GM18951 (cell line): Measurements from ENCODE around the gene SOD1.
"Not testable (repeated sequence)": the region's sequence is repeated elsewhere in the genome, so short reads cannot be mapped to it uniquely, and the experiment has no call there.

Source experiments
- POLR2A ChIP-seq: IDR thresholded peaks from 4 replicates; pipeline ENCODE4 v1.6.1; 2011; ENCODE audit warnings: mild to moderate bottlenecking; ENCODE audit not compliant: insufficient read length, insufficient read depth; ENCODE audit errors: extremely low read depth
- in situ Hi-C: fragments of 300-500 bp; cut with MboI; formaldehyde crosslinking; loops from one replicate; pipeline ENCODE4 v1.12.0; 2022; ENCODE audit warnings: low sequenced_read_pairs, mixed read lengths, inconsistent platforms; ENCODE audit not compliant: unreplicated experiment

SOD1 gene

GRCh38 chr21:31659536-31660258 lies at the start of gene SOD1:
Gene SOD1, plus strand, starts transcription at chr21:31659693. Its CDS starts 77 bp downstream, at chr21:31659770.
- TF ChIP-seq POLR2A: peak; percentile 99
- in situ Hi-C loops: no loop called here

- in situ Hi-C loops: no loop called here
- no peak for TF ChIP-seq POLR2A
Measured at GRCh38 chr21:31611445-31611844, 48.0 kb upstream of the SOD1 start.

DNA sequence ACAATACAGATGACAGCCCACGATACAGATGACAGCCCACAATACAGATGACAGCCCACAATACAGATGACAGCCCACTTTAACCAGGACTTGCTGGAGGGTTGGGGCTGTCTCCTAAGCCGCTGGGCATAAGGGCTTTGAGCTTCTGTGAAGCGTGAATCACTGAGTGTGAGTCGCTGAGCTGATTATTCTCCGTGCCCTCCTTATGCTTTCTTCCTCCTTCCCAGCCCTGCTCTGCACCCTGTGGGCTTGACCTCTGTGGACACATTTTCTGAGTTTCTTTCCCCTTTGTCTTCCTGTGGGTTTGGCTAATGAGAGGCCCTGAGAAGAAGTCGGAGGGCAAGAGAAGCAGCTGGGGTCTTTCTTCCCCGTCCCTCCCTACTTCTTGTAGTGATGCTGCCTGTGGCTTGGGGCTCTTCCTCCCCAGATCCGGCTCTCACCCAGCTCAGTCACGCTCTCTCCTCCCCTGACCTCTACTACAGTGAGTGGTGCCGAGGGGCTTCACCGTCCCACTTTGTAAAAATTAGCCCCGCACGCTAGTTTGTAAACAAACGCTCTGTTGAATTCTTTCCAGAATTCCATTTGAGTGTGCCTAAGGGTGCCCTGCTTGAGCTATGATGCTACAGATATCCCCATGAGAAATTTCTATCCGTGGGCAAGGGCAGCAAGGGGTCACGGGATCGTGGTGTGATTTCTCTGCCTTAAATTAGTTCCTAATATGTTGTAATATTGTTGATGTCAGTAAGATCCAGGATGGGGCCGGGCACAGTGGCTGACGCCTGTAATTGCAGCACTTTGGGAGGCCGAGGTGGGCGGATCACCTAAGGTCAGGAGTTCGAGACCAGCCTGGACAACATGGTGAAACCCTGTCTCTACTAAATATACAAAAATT lies 46.4 kb upstream of the SOD1 start:
- in situ Hi-C loops: no loop called here
- TF ChIP-seq POLR2A: no peak

GRCh38 chr21:31614705-31615104 lies 44.8 kb upstream of the SOD1 start:
- no peak for TF ChIP-seq POLR2A
- in situ Hi-C loops: no loop called here

DNA sequence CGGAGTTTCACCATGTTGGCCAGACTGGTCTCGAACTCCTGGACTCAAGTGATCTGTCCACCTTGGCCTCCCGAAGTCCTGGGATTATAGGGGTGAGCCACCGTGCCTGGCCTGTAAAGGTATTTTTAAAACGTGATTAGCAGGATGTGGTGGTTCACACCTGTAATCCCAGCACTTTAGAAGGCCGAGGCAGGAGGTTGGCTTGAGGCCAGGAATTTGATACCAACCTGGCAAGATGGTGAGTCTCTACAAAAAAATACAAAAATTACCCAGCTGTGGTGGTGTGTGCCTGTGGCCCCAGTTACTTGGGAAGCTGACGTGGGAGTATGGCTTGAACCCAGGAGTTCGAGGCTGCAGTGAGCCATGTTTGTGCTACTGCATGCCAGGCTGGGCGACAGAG lies 43.3 kb upstream of the SOD1 start:
- TF ChIP-seq POLR2A: no peak
- in situ Hi-C loops: no loop called here

GRCh38 chr21:31618696-31619430 lies 40.6 kb upstream of the SOD1 start:
- in situ Hi-C loops: no loop called here
- TF ChIP-seq POLR2A: no peak

DNA sequence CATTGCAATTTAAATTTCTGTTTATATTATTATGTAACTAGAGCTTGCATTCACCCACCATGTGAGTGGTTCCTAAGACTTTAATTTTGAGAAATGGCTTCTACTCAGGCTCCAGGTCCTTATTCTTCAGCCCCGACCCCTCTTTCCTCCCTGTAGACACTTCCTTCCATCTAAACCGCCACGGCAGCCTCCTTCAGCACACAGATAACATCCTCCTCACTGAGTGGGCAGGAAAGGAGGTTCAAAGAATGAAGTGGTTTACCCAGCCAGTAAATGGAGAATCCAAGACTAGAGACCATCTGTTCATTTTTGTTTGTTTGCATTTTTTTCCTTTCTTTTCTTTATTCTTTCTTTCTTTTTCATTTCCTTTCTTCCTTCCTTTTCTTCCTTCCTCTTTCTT lies 37.1 kb upstream of the SOD1 start:
- in situ Hi-C loops: no loop called here
- no peak for TF ChIP-seq POLR2A

DNA sequence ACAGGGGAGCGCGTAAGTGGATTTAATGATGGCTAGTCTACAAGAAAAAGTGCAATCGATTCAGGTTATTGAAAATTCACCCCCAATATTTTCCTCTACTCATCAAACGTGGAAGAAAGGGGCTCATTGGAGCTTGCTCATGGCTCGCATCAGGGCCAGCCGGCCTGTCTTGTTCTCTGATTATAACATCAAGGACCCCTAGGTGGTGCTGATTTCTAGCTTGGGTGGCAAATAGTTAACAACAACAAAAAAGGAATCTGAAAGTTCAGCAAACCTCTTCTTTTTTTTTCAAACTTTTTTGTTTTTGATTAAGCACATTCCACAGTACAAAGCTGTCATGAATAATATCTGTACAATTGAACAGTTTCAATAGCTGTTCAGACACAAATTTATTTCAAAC lies 35.8 kb upstream of the SOD1 start:
- in situ Hi-C loops: no loop called here
- TF ChIP-seq POLR2A: no peak

DNA sequence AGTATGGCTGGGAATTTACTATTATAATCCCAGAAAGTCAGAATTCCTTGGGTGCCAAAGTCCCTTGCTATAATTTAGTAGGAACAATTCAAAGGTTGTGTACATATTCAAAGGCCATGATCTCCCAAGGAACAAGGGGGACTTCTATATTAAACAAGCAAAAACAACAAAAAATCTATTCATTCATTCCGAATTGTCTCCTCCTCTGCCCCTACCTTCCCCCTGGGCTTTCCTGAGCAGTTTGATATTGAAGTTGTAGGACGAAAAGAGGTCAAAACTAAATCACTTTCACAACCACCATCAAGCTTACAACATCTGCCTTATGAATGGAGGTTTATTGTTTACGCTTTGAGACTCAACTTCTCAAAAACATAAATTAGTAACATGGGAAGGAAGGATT lies 35.3 kb upstream of the SOD1 start:
- TF ChIP-seq POLR2A: no peak
- in situ Hi-C loops: no loop called here

DNA sequence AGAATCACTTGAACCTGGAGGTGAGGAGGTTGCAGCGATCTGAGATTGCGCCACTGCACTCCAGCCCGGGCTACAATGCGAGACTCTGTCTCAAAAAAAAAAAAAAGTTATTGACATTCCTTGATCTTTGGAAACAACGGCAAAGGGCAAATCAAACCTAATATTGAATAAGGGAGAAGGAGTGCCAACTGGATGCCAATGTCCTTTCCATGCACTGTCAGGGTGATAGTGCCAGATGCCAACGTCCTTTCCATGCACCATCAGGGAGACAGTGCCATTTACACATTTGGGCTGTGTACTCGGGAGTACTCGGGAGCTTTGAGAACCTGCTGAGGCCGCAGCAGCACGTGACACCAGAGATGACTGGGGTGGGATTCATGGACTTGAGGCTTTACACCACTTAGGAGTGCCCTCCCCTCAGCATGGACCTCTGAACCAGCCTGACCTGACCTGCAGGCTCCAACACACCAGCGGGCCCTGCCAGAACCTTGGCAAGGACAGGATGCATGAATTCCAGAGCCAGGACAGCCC lies 34.5 kb upstream of the SOD1 start:
- in situ Hi-C loops: no loop called here
- no peak for TF ChIP-seq POLR2A

DNA sequence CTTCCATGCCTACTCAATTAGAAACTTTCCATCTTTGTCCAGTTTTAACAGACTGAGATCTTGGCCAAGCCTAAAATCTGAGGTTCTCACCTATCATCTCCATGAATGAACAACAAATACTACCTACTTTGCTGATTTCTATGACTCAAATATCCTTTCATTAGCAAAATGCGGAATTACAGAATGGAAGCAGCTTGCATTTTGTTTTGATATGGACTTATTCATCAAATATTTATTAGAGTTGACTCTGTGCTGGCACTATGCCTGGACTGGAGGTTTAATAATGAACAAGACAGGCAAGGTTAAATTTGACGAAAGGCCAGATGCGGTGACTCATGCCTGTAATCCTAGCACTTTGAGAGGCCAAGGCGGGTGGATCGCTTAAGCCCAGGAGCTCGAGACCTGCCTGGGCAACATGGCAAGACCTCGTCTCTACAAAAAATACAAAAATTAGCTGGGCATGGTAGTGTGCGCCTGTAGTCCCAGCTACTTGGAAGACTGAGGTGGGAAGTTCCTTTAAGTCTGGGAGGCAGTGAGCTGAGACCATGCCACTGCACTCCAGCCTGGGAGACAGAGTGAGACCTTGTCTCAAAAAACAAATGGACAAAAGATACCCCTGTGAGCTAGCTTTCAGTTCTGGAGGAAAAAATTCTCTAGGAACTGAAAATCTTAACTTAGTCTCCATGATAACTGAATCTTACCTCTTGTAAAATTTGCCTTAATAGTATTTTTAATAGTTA lies 29.4 kb upstream of the SOD1 start:
- TF ChIP-seq POLR2A: no peak
- in situ Hi-C loops: no loop called here

DNA sequence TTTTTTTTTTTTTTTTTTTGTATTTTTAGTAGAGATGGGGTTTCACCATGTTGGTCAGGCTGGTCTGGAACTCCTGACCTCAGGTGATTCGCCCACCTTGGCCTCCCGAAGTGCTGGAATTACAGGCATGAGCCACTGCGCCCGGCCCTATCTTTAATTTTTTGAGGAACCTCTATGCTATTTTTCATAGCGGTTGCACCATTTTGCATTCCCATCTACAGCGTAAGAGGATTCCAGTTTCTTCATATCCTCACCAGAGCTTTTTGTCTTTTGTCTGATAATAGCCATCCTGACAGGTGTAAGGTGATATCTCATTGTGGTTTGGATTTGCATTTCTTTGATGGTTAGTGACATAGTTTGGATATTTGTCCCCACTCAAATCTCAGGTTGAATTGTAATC lies 27.6 kb upstream of the SOD1 start:
- in situ Hi-C loops: not testable (repeated sequence)

- in situ Hi-C loops: no loop called here
- no peak for TF ChIP-seq POLR2A
Measured at GRCh38 chr21:31634993-31635392, 24.5 kb upstream of the SOD1 start.
